HUES64 (cell line): ENCODE results near the gene SEC14L1.

Experiments
- H3K27ac ChIP-seq: 2 replicates; pipeline ENCODE4 v1.7.0; 2013; ENCODE audit warnings: low read depth, low read length, inconsistent platforms
- H3K27me3 ChIP-seq: 2 replicates; pipeline ENCODE4 v1.6.1; 2013; ENCODE audit warnings: mild to moderate bottlenecking, low read length; ENCODE audit not compliant: insufficient read depth
- H3K36me3 ChIP-seq: 2 replicates; pipeline ENCODE4 v1.6.1; 2013; ENCODE audit warnings: mild to moderate bottlenecking, low read length; ENCODE audit not compliant: insufficient read depth
- H3K4me1 ChIP-seq: 2 replicates; pipeline ENCODE4 v1.6.1; 2013; ENCODE audit warnings: mild to moderate bottlenecking, low read length, moderate library complexity; ENCODE audit not compliant: insufficient read depth
- H3K4me3 ChIP-seq: 2 replicates; pipeline ENCODE4 v1.5.1; 2013; ENCODE audit warnings: mild to moderate bottlenecking, low read length, moderate library complexity
- H3K9ac ChIP-seq: 2 replicates; pipeline ENCODE4 v1.6.1; 2013; ENCODE audit warnings: mild to moderate bottlenecking, low read depth, low read length
- H3K9me3 ChIP-seq: 2 replicates; pipeline ENCODE4 v1.6.1; 2013; ENCODE audit warnings: low read depth, low read length; ENCODE audit not compliant: insufficient read depth
- WGBS: fragments of 150-250, 120-280 bp; methylation state at CpG from one replicate; pipeline ENCODE4 v1.1.7; 2013; ENCODE audit warnings: missing lambda C conversion rate; 5-methylcytosine and 5-hydroxymethylcytosine counted together

The SEC14L1 gene

GRCh38 chr17:77211681-77212080 lies 70.9 kb downstream of the SEC14L1 start:
- Histone ChIP-seq H3K36me3 (peaks cover 75% of the 10 kb centered on the region), H3K27me3 (no peaks in the 10 kb centered on the region), H3K9me3 (no peaks in the 10 kb centered on the region), H3K9ac (no peak overlapping the region), H3K27ac (no peak overlapping the region), H3K4me3 (no peak overlapping the region), H3K4me1 (no peaks in the 10 kb centered on the region; the same call in 1 of the 2 replicates)
- 96% methylated on average over 15 of the region's 15 CpGs for WGBS

- Histone ChIP-seq H3K9me3 (no peaks in the 10 kb centered on the region), H3K4me1 (no peaks in the 10 kb centered on the region; the same call in 1 of the 2 replicates), H3K36me3 (peaks cover 76% of the 10 kb centered on the region), H3K27me3 (no peaks in the 10 kb centered on the region), H3K4me3 (no peak overlapping the region), H3K27ac (no peak overlapping the region), H3K9ac (no peak overlapping the region)
- 92% methylated on average over 21 of the region's 21 CpGs for WGBS
Observed at GRCh38 chr17:77212081-77212832, 71.5 kb downstream of the SEC14L1 start.

GRCh38 chr17:77212833-77213777 lies 72.3 kb downstream of the SEC14L1 start:
- Histone ChIP-seq H3K27me3 (no peaks in the 10 kb centered on the region), H3K4me1 (no peaks in the 10 kb centered on the region; the same call in 1 of the 2 replicates), H3K9ac (no peak overlapping the region), H3K4me3 (no peak overlapping the region), H3K36me3 (peaks cover 74% of the 10 kb centered on the region), H3K9me3 (no peaks in the 10 kb centered on the region), H3K27ac (no peak overlapping the region)
- WGBS: 95% methylated on average over 40 of the region's 40 CpGs

GRCh38 chr17:77213778-77214132 lies 73.0 kb downstream of the SEC14L1 start:
- H3K27ac ChIP-seq: no peak overlapping the region
- no peaks in the 10 kb centered on the region for H3K27me3 ChIP-seq
- peaks cover 68% of the 10 kb centered on the region for H3K36me3 ChIP-seq
- H3K9ac ChIP-seq: no peak overlapping the region
- H3K4me3 ChIP-seq: no peak overlapping the region
- 96% methylated on average over 17 of the region's 17 CpGs for WGBS
- no peaks in the 10 kb centered on the region for H3K4me1 ChIP-seq
- no peaks in the 10 kb centered on the region for H3K9me3 ChIP-seq

- no peak overlapping the region for H3K9ac ChIP-seq
- no peak overlapping the region for H3K4me3 ChIP-seq
- H3K36me3 ChIP-seq: peaks cover 62% of the 10 kb centered on the region
- no peaks in the 10 kb centered on the region for H3K9me3 ChIP-seq
- no peaks in the 10 kb centered on the region for H3K27me3 ChIP-seq
- H3K4me1 ChIP-seq: no peaks in the 10 kb centered on the region
- WGBS: 93% methylated on average over 12 of the region's 12 CpGs
- H3K27ac ChIP-seq: no peak overlapping the region
Observed at GRCh38 chr17:77214328-77214727, 73.6 kb downstream of the SEC14L1 start.

GRCh38 chr17:77214743-77215142 lies 74.0 kb downstream of the SEC14L1 start:
- H3K9me3 ChIP-seq: no peaks in the 10 kb centered on the region
- peaks cover 58% of the 10 kb centered on the region for H3K36me3 ChIP-seq
- WGBS: 81% methylated on average over 11 of the region's 11 CpGs

GRCh38 chr17:77215281-77215680 lies 74.5 kb downstream of the SEC14L1 start:
- 94% methylated on average over 16 of the region's 16 CpGs for WGBS
- Histone ChIP-seq H3K36me3 (peaks cover 54% of the 10 kb centered on the region), H3K27ac (no peak overlapping the region), H3K9me3 (no peaks in the 10 kb centered on the region), H3K9ac (no peak overlapping the region), H3K4me1 (no peaks in the 10 kb centered on the region), H3K27me3 (no peaks in the 10 kb centered on the region), H3K4me3 (no peak overlapping the region)

More at GRCh38 chr17:77214743-77215142, 74.0 kb downstream of the SEC14L1 start:
- Histone ChIP-seq H3K4me1 (no peaks in the 10 kb centered on the region), H3K27ac (no peak overlapping the region), H3K27me3 (no peaks in the 10 kb centered on the region), H3K4me3 (no peak overlapping the region), H3K9ac (no peak overlapping the region)

- no peak overlapping the region for H3K4me3 ChIP-seq
- no peak overlapping the region for H3K9ac ChIP-seq
- no peaks in the 10 kb centered on the region for H3K4me1 ChIP-seq
- no peaks in the 10 kb centered on the region for H3K27me3 ChIP-seq
- peaks cover 42% of the 10 kb centered on the region for H3K36me3 ChIP-seq
- no peaks in the 10 kb centered on the region for H3K9me3 ChIP-seq
- 98% methylated on average over 5 of the region's 5 CpGs for WGBS
- no peak overlapping the region for H3K27ac ChIP-seq
Observed at GRCh38 chr17:77216486-77216885, 75.7 kb downstream of the SEC14L1 start.

- 93% methylated on average over 11 of the region's 11 CpGs for WGBS
- H3K9ac ChIP-seq: no peak overlapping the region
- H3K27me3 ChIP-seq: no peaks in the 10 kb centered on the region
- H3K36me3 ChIP-seq: peaks cover 36% of the 10 kb centered on the region
- no peaks in the 10 kb centered on the region for H3K9me3 ChIP-seq
- no peaks in the 10 kb centered on the region for H3K4me1 ChIP-seq
- no peak overlapping the region for H3K27ac ChIP-seq
- no peak overlapping the region for H3K4me3 ChIP-seq
Observed at GRCh38 chr17:77217123-77217522, 76.4 kb downstream of the SEC14L1 start.

GRCh38 chr17:77217566-77217965 lies 76.8 kb downstream of the SEC14L1 start:
- Histone ChIP-seq H3K9ac (no peak overlapping the region), H3K27me3 (no peaks in the 10 kb centered on the region), H3K36me3 (peaks cover 31% of the 10 kb centered on the region), H3K4me3 (no peak overlapping the region), H3K4me1 (no peaks in the 10 kb centered on the region), H3K27ac (no peak overlapping the region), H3K9me3 (no peaks in the 10 kb centered on the region)
- 95% methylated on average over 11 of the region's 11 CpGs for WGBS

- H3K36me3 ChIP-seq: peaks cover 22% of the 10 kb centered on the region
- H3K27ac ChIP-seq: no peak overlapping the region
- H3K4me3 ChIP-seq: no peak overlapping the region
Observed at GRCh38 chr17:77218902-77219301, 78.1 kb downstream of the SEC14L1 start.

More at GRCh38 chr17:77218902-77219301, 78.1 kb downstream of the SEC14L1 start:
- 94% methylated on average over 10 of the region's 10 CpGs for WGBS
- Histone ChIP-seq H3K9ac (no peak overlapping the region), H3K27me3 (no peaks in the 10 kb centered on the region), H3K4me1 (no peaks in the 10 kb centered on the region), H3K9me3 (no peaks in the 10 kb centered on the region)
